ENCODE measurements around the gene ARGFX. TPM values are rescaled to one million over a fixed set of nuclear protein-coding genes. Genes with fewer than 3 reads are reported as not detected.

Gene ARGFX
- total and polyA plus RNA-seq, 9 of the 15 experiments (the other 6 are each of a cell fraction or from before 2014, with no cell fraction given) = not detected

- Histone ChIP-seq H3K9ac (ENCODE audit: insufficient read depth in 1 of 2, low read depth in 2 of 2, low read length in 2 of 2) (no peak overlapping the region), H3K27ac (ENCODE audit: extremely low read depth, low read depth, low read length) (no peak overlapping the region), H3K4me1 (replicated peaks in 1 of 2; ENCODE audit: control insufficient read depth in 2 of 2, insufficient read depth in 2 of 2, low read length in 2 of 2) (no peaks in the 10 kb centered on the region), H3K36me3 (ENCODE audit: control insufficient read depth, insufficient read depth, low read length) (no peaks in the 10 kb centered on the region), H3K4me3 (no peak overlapping the region), H3K79me2 (ENCODE audit: control insufficient read depth, insufficient read depth, low read length) (no peaks in the 10 kb centered on the region), H4K20me1 (replicated peaks; ENCODE audit: control insufficient read depth, insufficient read depth, low read length) (no peaks in the 10 kb centered on the region), H3K27me3 (ENCODE audit: control insufficient read depth in 2 of 2, insufficient read depth in 2 of 2, low read length in 2 of 2) (no peaks in the 10 kb centered on the region; a peak in 1 of 5 replicates), H3K9me3 (replicated peaks; ENCODE audit: control insufficient read depth, insufficient read depth, low read depth, low read length) (no peaks in the 10 kb centered on the region), H3K9me1 (ENCODE audit: control insufficient read depth, insufficient read depth, low read length) (no peaks in the 10 kb centered on the region), H2AFZ (ENCODE audit: low read depth, low read length) (no peak overlapping the region), H3K4me2 (ENCODE audit: insufficient read depth, low read length) (no peak overlapping the region)
- CTCF ChIA-PET (ENCODE audit: low intra/inter-chr PET ratio) = no interaction called here
- ATAC-seq (no peak), FAIRE-seq (no peak), DNase-seq (ENCODE audit: extremely low read depth in 1 of 4, low spot score in 3 of 4) (no peak)
- intact Hi-C loops (cut with micrococcal nuclease) = no loop called here
- POLR2A ChIA-PET = interaction anchor here (0.7 to 1.0 kb wide), 2 partner anchors 26 to 36 kb away, joined by 3 read pairs; no protein-coding TSS in a partner anchor
- in situ Hi-C loops (cut with MboI) = no loop called here
- no TSS peak for BruUV-seq (replicated peaks)
- no peak for TF ChIP-seq HNRNPLL (IDR thresholded peaks at IDR 0.05; ENCODE audit: low read depth, low read length, poor library complexity, severe bottlenecking)
- peak; percentile 20; the same call in 1 of the 2 replicates for TF ChIP-seq TFE3 (CRISPR knock-in tag; IDR thresholded peaks at IDR 0.05)
- 8% methylated on average over 1 of the region's 4 CpGs for WGBS (ENCODE audit: insufficient coverage, low coverage, missing lambda C conversion rate)
Observed at GRCh38 chr3:121595765-121596406, 28.1 kb downstream of the ARGFX start.

- no peaks in the 10 kb centered on the region for H4K20me1 ChIP-seq (replicated peaks; ENCODE audit: control insufficient read depth, insufficient read depth, low read length)
- in situ Hi-C loops (cut with MboI) (no loop called here), intact Hi-C loops (cut with micrococcal nuclease) (no loop called here)
- no peaks in the 10 kb centered on the region for H3K9me3 ChIP-seq (replicated peaks; ENCODE audit: control insufficient read depth, insufficient read depth, low read depth, low read length)
- no peaks in the 10 kb centered on the region for H3K36me3 ChIP-seq (ENCODE audit: control insufficient read depth, insufficient read depth, low read length)
- DNase-seq (ENCODE audit: extremely low read depth in 1 of 4, low spot score in 3 of 4) (no peak), ATAC-seq (no peak), FAIRE-seq (no peak)
- H3K9me1 ChIP-seq (ENCODE audit: control insufficient read depth, insufficient read depth, low read length) = no peaks in the 10 kb centered on the region
- 44% methylated on average over 2 of the region's 2 CpGs for WGBS (ENCODE audit: insufficient coverage, low coverage, missing lambda C conversion rate)
- H3K4me3 ChIP-seq = no peak overlapping the region
- no peaks in the 10 kb centered on the region for H3K4me1 ChIP-seq (replicated peaks in 1 of 2; ENCODE audit: control insufficient read depth in 2 of 2, insufficient read depth in 2 of 2, low read length in 2 of 2)
- no peak overlapping the region for H2AFZ ChIP-seq (ENCODE audit: low read depth, low read length)
- POLR2A ChIA-PET = no interaction called here
- no peaks in the 10 kb centered on the region for H3K79me2 ChIP-seq (ENCODE audit: control insufficient read depth, insufficient read depth, low read length)
- no peak overlapping the region for H3K9ac ChIP-seq (ENCODE audit: insufficient read depth in 1 of 2, low read depth in 2 of 2, low read length in 2 of 2)
- CTCF ChIA-PET (ENCODE audit: low intra/inter-chr PET ratio) = interaction anchor here (0.5 kb wide), 1 partner anchor 661 kb away, joined by 3 read pairs; no protein-coding TSS in a partner anchor
- no TSS peak for BruUV-seq (replicated peaks)
- H3K27me3 ChIP-seq (ENCODE audit: control insufficient read depth in 2 of 2, insufficient read depth in 2 of 2, low read length in 2 of 2) = no peaks in the 10 kb centered on the region
- no peak overlapping the region for H3K4me2 ChIP-seq (ENCODE audit: insufficient read depth, low read length)
- H3K27ac ChIP-seq (ENCODE audit: extremely low read depth, low read depth, low read length) = no peak overlapping the region
- no peak for TF ChIP-seq XRCC5 (IDR thresholded peaks at IDR 0.05; ENCODE audit: low read depth, low read length)
- TF ChIP-seq ZBTB33 (CRISPR knock-in tag; IDR thresholded peaks at IDR 0.05) = no peak
- TF ChIP-seq NUFIP1 (IDR thresholded peaks at IDR 0.05; ENCODE audit: partially characterized antibody) = no peak
- TF ChIP-seq DACH1 (IDR thresholded peaks at IDR 0.05; ENCODE audit: partially characterized antibody) = no peak
- TF ChIP-seq TSC22D4 (tag; IDR thresholded peaks at IDR 0.05) = no peak
- no peak for TF ChIP-seq ZHX1 (conservative IDR thresholded peaks at IDR 0.05; ENCODE audit: low read length)
Observed at GRCh38 chr3:121598564-121598963, 30.8 kb downstream of the ARGFX start.

Data from K562 (cell line).